K562 (cell line): Measurements from ENCODE around the gene EHBP1L1. TPM values are rescaled to one million over a fixed set of nuclear protein-coding genes. Genes with fewer than 3 reads are reported as not detected.

Experiments used
- ARNT ChIP-seq, 2 experiments: fragments of 450-650 bp; IDR thresholded peaks; 2 replicates each; pipeline ENCODE4 v1.6.1; 2016; ENCODE audit warnings: mild to moderate bottlenecking in 1 of 2
- E2F3 ChIP-seq: fragments of 250-450 bp; sonication (Bioruptor Pico); IDR thresholded peaks from 2 replicates; pipeline ENCODE4 v1.4.0; 2020; ENCODE audit warnings: mild to moderate bottlenecking
- ETV5 ChIP-seq: sonication (generic); formaldehyde crosslinking; IDR thresholded peaks from 2 replicates; pipeline ENCODE4 v1.4.0; 2020; ENCODE audit warnings: low read depth, mild to moderate bottlenecking, missing genetic modification reagents
- HDAC1 ChIP-seq, 2 experiments: fragments of 450-650 bp; IDR thresholded peaks; 2 replicates each; pipeline ENCODE4 v1.6.1; 2016 to 2017; ENCODE audit warnings: inconsistent platforms in 1 of 2, mild to moderate bottlenecking in 1 of 2, moderate library complexity in 1 of 2
- JUNB ChIP-seq: fragments of 450-650 bp; formaldehyde crosslinking; conservative IDR thresholded peaks from 2 replicates; pipeline ENCODE4 v1.4.0; 2020; ENCODE audit warnings: mild to moderate bottlenecking
- KHSRP ChIP-seq: fragments of 450-650 bp; IDR thresholded peaks from 2 replicates; pipeline ENCODE4 v1.6.1; 2017
- MAX ChIP-seq: sonication (generic); formaldehyde crosslinking; IDR thresholded peaks from 2 replicates; pipeline ENCODE4 v1.9.0; 2022; ENCODE audit warnings: mild to moderate bottlenecking, missing genetic modification reagents
- NFE2L1 ChIP-seq: fragments of 450-650 bp; IDR thresholded peaks from 2 replicates; pipeline ENCODE4 v1.6.1; 2016; ENCODE audit warnings: missing genetic modification characterization, low read depth, mild to moderate bottlenecking, missing compliant biosample characterization, moderate library complexity, borderline replicate concordance
- NR2F6 ChIP-seq: fragments of 450-650 bp; formaldehyde crosslinking; IDR thresholded peaks from 2 replicates; pipeline ENCODE4 v1.4.0; 2020; ENCODE audit warnings: mild to moderate bottlenecking
- SP1 ChIP-seq: sonication (generic); formaldehyde crosslinking; IDR thresholded peaks from 2 replicates; pipeline ENCODE4 v1.8.1; 2022; ENCODE audit warnings: mild to moderate bottlenecking, missing genetic modification reagents
- SREBF2 ChIP-seq: sonication (generic); formaldehyde crosslinking; IDR thresholded peaks from 2 replicates; pipeline ENCODE4 v1.4.0; 2020; ENCODE audit warnings: mild to moderate bottlenecking, missing genetic modification reagents
- TFAP4 ChIP-seq: sonication (generic); formaldehyde crosslinking; IDR thresholded peaks from 2 replicates; pipeline ENCODE4 v1.8.0; 2022; ENCODE audit warnings: missing genetic modification reagents, mild to moderate bottlenecking, moderate library complexity, borderline replicate concordance
- ZBTB7A ChIP-seq: IDR thresholded peaks from 2 replicates; pipeline ENCODE4 v1.6.1; 2011; ENCODE audit warnings: low read depth, mild to moderate bottlenecking, low read length, moderate library complexity, borderline replicate concordance; ENCODE audit not compliant: control insufficient read depth
- ZNF263 ChIP-seq: sonication (generic); formaldehyde crosslinking; IDR thresholded peaks from 2 replicates; pipeline ENCODE4 v1.8.0; 2022; ENCODE audit warnings: mild to moderate bottlenecking, missing genetic modification reagents, borderline replicate concordance
- ZNF280B ChIP-seq: fragments of 250-450 bp; sonication (Bioruptor Pico); IDR thresholded peaks from 2 replicates; pipeline ENCODE4 v1.5.1; 2021; ENCODE audit warnings: mild to moderate bottlenecking
- ZSCAN29 ChIP-seq: fragments of 450-650 bp; IDR thresholded peaks from 2 replicates; pipeline ENCODE4 v1.6.1; 2017
- polyA plus RNA-seq, 8 experiments: library from polyadenylated mRNA; depleted of rRNA in 4 of 8; stranded (reverse) in 5 of 8; unstranded in 3 of 8; fragments of >200 nt; fragmentation: Nextera tagmentation in 2 of 8; fragmentation: Illumina TruSeq in 1 of 8; extraction: Ambion mirVana in 2 of 8; extraction: Trizol in 1 of 8; gene quantifications; 2 replicates each; pipeline versions ENCODE4 v1.2.1 to v1.2.3, GENCODE V29; 2011 to 2014; ENCODE audit warnings: inconsistent platforms in 1 of 8, missing spikeins in 1 of 8
- total RNA-seq, 7 experiments: library from RNA; depleted of rRNA in 6 of 7; stranded (reverse); fragments of >200 nt in 6 of 7; fragmentation: Illumina TruSeq in 2 of 7; extraction: Trizol in 2 of 7; gene quantifications; 2 replicates each; pipeline versions ENCODE4 v1.2.1 to v1.2.3, GENCODE V29; 2011 to 2021; ENCODE audit warnings: low replicate concordance in 1 of 7
- TF ChIP-seq, protein P1 (sequence below): fragments of 450-650 bp; IDR thresholded peaks from 2 replicates; pipeline ENCODE4 v1.6.1; 2016; ENCODE audit warnings: low read depth, mild to moderate bottlenecking, moderate library complexity
- TF ChIP-seq, protein P2 (sequence below): fragments of 450-650 bp; IDR thresholded peaks from 2 replicates; pipeline ENCODE4 v1.6.1; 2017; ENCODE audit warnings: antibody characterized with exemption, mild to moderate bottlenecking
- TF ChIP-seq, protein P3 (sequence below), 2 experiments: fragments of 450-650 bp in 1 of 2; sonication (generic) in 1 of 2; formaldehyde crosslinking; conservative IDR thresholded peaks; 2 replicates each; pipeline versions ENCODE4 v1.4.0 to v1.8.1; 2020 to 2022; ENCODE audit warnings: mild to moderate bottlenecking in 1 of 2, missing genetic modification reagents in 1 of 2

The EHBP1L1 gene
- total and polyA plus RNA-seq, 9 of the 15 experiments (the other 6 are each of a cell fraction or from before 2014, with no cell fraction given), result 0.03 to 87.1 (median 26.3) TPM

- peak; percentile 82 for TF ChIP-seq ZNF263 (CRISPR knock-in tag)
- TF ChIP-seq, protein P1, sequence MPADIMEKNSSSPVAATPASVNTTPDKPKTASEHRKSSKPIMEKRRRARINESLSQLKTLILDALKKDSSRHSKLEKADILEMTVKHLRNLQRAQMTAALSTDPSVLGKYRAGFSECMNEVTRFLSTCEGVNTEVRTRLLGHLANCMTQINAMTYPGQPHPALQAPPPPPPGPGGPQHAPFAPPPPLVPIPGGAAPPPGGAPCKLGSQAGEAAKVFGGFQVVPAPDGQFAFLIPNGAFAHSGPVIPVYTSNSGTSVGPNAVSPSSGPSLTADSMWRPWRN, result no peak
- TF ChIP-seq, protein P2, sequence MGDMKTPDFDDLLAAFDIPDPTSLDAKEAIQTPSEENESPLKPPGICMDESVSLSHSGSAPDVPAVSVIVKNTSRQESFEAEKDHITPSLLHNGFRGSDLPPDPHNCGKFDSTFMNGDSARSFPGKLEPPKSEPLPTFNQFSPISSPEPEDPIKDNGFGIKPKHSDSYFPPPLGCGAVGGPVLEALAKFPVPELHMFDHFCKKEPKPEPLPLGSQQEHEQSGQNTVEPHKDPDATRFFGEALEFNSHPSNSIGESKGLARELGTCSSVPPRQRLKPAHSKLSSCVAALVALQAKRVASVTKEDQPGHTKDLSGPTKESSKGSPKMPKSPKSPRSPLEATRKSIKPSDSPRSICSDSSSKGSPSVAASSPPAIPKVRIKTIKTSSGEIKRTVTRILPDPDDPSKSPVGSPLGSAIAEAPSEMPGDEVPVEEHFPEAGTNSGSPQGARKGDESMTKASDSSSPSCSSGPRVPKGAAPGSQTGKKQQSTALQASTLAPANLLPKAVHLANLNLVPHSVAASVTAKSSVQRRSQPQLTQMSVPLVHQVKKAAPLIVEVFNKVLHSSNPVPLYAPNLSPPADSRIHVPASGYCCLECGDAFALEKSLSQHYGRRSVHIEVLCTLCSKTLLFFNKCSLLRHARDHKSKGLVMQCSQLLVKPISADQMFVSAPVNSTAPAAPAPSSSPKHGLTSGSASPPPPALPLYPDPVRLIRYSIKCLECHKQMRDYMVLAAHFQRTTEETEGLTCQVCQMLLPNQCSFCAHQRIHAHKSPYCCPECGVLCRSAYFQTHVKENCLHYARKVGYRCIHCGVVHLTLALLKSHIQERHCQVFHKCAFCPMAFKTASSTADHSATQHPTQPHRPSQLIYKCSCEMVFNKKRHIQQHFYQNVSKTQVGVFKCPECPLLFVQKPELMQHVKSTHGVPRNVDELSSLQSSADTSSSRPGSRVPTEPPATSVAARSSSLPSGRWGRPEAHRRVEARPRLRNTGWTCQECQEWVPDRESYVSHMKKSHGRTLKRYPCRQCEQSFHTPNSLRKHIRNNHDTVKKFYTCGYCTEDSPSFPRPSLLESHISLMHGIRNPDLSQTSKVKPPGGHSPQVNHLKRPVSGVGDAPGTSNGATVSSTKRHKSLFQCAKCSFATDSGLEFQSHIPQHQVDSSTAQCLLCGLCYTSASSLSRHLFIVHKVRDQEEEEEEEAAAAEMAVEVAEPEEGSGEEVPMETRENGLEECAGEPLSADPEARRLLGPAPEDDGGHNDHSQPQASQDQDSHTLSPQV, result peak; percentile 74; the same call in 1 of the 2 replicates
- TF ChIP-seq, protein P3, sequence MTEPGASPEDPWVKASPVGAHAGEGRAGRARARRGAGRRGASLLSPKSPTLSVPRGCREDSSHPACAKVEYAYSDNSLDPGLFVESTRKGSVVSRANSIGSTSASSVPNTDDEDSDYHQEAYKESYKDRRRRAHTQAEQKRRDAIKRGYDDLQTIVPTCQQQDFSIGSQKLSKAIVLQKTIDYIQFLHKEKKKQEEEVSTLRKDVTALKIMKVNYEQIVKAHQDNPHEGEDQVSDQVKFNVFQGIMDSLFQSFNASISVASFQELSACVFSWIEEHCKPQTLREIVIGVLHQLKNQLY (CRISPR knock-in tag; conservative IDR thresholded peaks at IDR 0.05), result no peak
- TF ChIP-seq ZSCAN29, result no peak
- 0 out of 4 replicates have a peak, but pooled peaks of 1 of the 2 experiments have one; percentile 24 for TF ChIP-seq ARNT (IDR thresholded peaks at IDR 0.05)
- TF ChIP-seq NFE2L1 (tag), result no peak
- no peak for TF ChIP-seq SREBF2 (CRISPR knock-in tag)
- no peak for TF ChIP-seq NR2F6
- no peak for TF ChIP-seq ZNF280B (CRISPR knock-in tag)
- TF ChIP-seq SP1 (CRISPR knock-in tag), result peak; percentile 41; the same call in 1 of the 2 replicates
- TF ChIP-seq ETV5, result no peak
- TF ChIP-seq E2F3 (CRISPR knock-in tag), result no peak
- TF ChIP-seq KHSRP, result no peak
- TF ChIP-seq HDAC1 (IDR thresholded peaks at IDR 0.05), result peak in 1 of 2 experiments; percentile 88; a peak in 2 of 4 replicates
- TF ChIP-seq TFAP4, result peak; percentile 98
- 0 out of 2 replicates have a peak, but pooled peaks have one; percentile 9 for TF ChIP-seq MAX (CRISPR knock-in tag)
- TF ChIP-seq ZBTB7A, result peak; percentile 88
- no peak for TF ChIP-seq JUNB (CRISPR knock-in tag)
These were observed 60.5 kb downstream of the EHBP1L1 start (continued) for GRCh38 chr11:65636108-65637031.
